ENCODE measurements around the gene IDH3B. TPM values are rescaled to one million over a fixed set of nuclear protein-coding genes. Genes with fewer than 3 reads are reported as not detected.

Gene IDH3B
- total and polyA plus RNA-seq, 2 donors (not counting 1 experiment from before 2014, with no cell fraction given), result 131 to 225 TPM

DNA sequence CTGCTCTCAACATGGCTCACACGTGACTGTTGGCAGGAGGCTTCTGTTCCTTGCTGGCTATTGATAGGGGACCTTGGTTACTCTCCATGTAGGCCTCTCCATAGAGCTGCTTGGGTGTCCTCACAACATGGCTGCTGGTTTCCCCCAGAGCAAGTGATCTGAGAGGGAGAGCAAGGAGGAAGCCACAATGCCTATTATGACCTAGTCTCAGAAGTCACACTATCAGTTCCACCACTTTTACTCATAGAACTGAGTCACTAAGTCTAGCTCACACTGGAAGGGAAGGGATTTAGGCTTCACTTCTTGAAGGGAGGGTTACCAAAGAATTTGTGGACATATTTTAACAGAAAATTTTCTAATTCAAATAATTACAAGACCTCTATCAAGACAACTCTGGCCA lies 20.3 kb downstream of the IDH3B start:
- POLR2A ChIA-PET, result no interaction called here
- H3K27me3 Mint-ChIP-seq, result no peaks in the 10 kb centered on the region
- 90% methylated on average over 1 of the region's 1 CpG for WGBS (ENCODE audit: insufficient coverage)
- Histone ChIP-seq H3K9ac (ENCODE audit: low read length) (no peak overlapping the region), H2AFZ (ENCODE audit: insufficient read depth, low read depth, low read length, poor library complexity, severe bottlenecking) (no peak overlapping the region), H3K27me3 (replicated peaks in 1 of 4; ENCODE audit: control extremely low read depth in 1 of 4, control insufficient read depth in 3 of 4, insufficient read depth in 4 of 4, low read length in 3 of 4) (no peaks in the 10 kb centered on the region), H3K27ac (ENCODE audit: low read length in 2 of 2) (no peak overlapping the region), H3K4me1 (ENCODE audit: control insufficient read depth in 2 of 2, insufficient read depth in 2 of 2, low read length in 2 of 2) (no peaks in the 10 kb centered on the region), H3K36me3 (replicated peaks in 1 of 2; ENCODE audit: control extremely low read depth in 1 of 2, control insufficient read depth in 1 of 2, extremely low read depth in 1 of 2, insufficient read depth in 2 of 2, low read length in 1 of 2) (no peaks in the 10 kb centered on the region), H3K9me3 (ENCODE audit: control extremely low read depth in 1 of 3, control insufficient read depth in 2 of 3, insufficient read depth in 1 of 3, low read length in 2 of 3) (peaks cover 0 to 2% (median 0%) of the 10 kb centered on the region in 3 donors), H4K20me1 (ENCODE audit: control insufficient read depth, insufficient read depth, low read length, poor library complexity, severe bottlenecking) (no peaks in the 10 kb centered on the region), H3K79me2 (ENCODE audit: control insufficient read depth, insufficient read depth, low read length) (peaks cover 3% of the 10 kb centered on the region), H3K4me3 (ENCODE audit: control extremely low read depth in 1 of 5, extremely low read depth in 1 of 5, insufficient read depth in 1 of 5, low read depth in 2 of 5, low read length in 4 of 5) (no peak overlapping the region), H3K4me2 (replicated peaks; ENCODE audit: low read depth, low read length, poor library complexity, severe bottlenecking) (no peak overlapping the region)
- H3K4me1 Mint-ChIP-seq, result no peaks in the 10 kb centered on the region
- TF ChIP-seq EZH2 (IDR thresholded peaks at IDR 0.05; ENCODE audit: borderline replicate concordance, insufficient read depth, low read depth, low read length, poor library complexity, severe bottlenecking), result no peak
- TF ChIP-seq, protein P1, sequence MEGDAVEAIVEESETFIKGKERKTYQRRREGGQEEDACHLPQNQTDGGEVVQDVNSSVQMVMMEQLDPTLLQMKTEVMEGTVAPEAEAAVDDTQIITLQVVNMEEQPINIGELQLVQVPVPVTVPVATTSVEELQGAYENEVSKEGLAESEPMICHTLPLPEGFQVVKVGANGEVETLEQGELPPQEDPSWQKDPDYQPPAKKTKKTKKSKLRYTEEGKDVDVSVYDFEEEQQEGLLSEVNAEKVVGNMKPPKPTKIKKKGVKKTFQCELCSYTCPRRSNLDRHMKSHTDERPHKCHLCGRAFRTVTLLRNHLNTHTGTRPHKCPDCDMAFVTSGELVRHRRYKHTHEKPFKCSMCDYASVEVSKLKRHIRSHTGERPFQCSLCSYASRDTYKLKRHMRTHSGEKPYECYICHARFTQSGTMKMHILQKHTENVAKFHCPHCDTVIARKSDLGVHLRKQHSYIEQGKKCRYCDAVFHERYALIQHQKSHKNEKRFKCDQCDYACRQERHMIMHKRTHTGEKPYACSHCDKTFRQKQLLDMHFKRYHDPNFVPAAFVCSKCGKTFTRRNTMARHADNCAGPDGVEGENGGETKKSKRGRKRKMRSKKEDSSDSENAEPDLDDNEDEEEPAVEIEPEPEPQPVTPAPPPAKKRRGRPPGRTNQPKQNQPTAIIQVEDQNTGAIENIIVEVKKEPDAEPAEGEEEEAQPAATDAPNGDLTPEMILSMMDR (IDR thresholded peaks at IDR 0.05), result no peak
- no peak overlapping the region for H3K27ac Mint-ChIP-seq
- CTCF ChIA-PET, result no interaction called here
- DNase-seq (no peak), ATAC-seq (ENCODE audit: low read depth) (no peak)
- no peaks in the 10 kb centered on the region for H3K9me3 Mint-ChIP-seq (ENCODE audit: insufficient read depth)
- intact Hi-C loops (cut with micrococcal nuclease), result no loop called here
- H3K4me3 Mint-ChIP-seq, result no peak overlapping the region

DNA sequence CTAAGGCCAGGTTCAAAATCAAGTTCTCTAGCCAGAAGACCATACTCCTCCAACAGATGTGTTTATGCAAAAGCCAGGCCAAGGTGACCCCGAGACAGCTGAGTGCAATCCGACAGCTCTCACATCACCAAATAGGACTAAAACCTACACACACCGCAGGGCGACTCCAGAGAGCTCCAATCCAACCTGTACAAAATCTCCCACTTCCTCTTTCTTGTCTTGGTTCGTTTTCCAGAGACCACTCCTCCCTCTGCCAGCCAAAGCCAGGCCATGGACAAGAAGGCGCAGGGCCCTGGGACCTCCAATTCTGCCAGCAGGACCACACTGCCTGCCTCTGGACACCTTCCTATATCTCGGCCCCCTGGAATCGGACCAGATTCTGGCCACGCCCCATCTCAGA lies 23.1 kb downstream of the IDH3B start:
- H3K4me3 ChIP-seq (ENCODE audit: control extremely low read depth in 1 of 5, extremely low read depth in 1 of 5, insufficient read depth in 1 of 5, low read depth in 2 of 5, low read length in 4 of 5), result no peak overlapping the region
- no peak overlapping the region for H3K27ac ChIP-seq (ENCODE audit: low read length in 2 of 2)
- no peaks in the 10 kb centered on the region for H3K27me3 ChIP-seq (replicated peaks in 1 of 4; ENCODE audit: control extremely low read depth in 1 of 4, control insufficient read depth in 3 of 4, insufficient read depth in 4 of 4, low read length in 3 of 4)
- Mint-ChIP-seq H3K4me1 (no peaks in the 10 kb centered on the region), H3K27ac (no peak overlapping the region), H3K4me3 (no peak overlapping the region), H3K9me3 (ENCODE audit: insufficient read depth) (no peaks in the 10 kb centered on the region), H3K27me3 (no peaks in the 10 kb centered on the region)
- no peaks in the 10 kb centered on the region for H4K20me1 ChIP-seq (ENCODE audit: control insufficient read depth, insufficient read depth, low read length, poor library complexity, severe bottlenecking)
- DNase-seq (no peak), ATAC-seq (ENCODE audit: low read depth) (no peak)
- ChIA-PET CTCF (interaction anchor here (1.5 kb wide), 1 partner anchor 433 kb away, joined by 4 read pairs; no protein-coding TSS in a partner anchor), POLR2A (no interaction called here)
- no peak overlapping the region for H2AFZ ChIP-seq (ENCODE audit: insufficient read depth, low read depth, low read length, poor library complexity, severe bottlenecking)
- H3K4me2 ChIP-seq (replicated peaks; ENCODE audit: low read depth, low read length, poor library complexity, severe bottlenecking), result no peak overlapping the region
- TF ChIP-seq EZH2 (IDR thresholded peaks at IDR 0.05; ENCODE audit: borderline replicate concordance, insufficient read depth, low read depth, low read length, poor library complexity, severe bottlenecking), result no peak
- TF ChIP-seq, protein P1 (IDR thresholded peaks at IDR 0.05), result no peak
- no peaks in the 10 kb centered on the region for H3K4me1 ChIP-seq (ENCODE audit: control insufficient read depth in 2 of 2, insufficient read depth in 2 of 2, low read length in 2 of 2)
- H3K79me2 ChIP-seq (ENCODE audit: control insufficient read depth, insufficient read depth, low read length), result no peaks in the 10 kb centered on the region
- H3K9me3 ChIP-seq (ENCODE audit: control extremely low read depth in 1 of 3, control insufficient read depth in 2 of 3, insufficient read depth in 1 of 3, low read length in 2 of 3), result peaks cover 0 to 2% (median 0%) of the 10 kb centered on the region in 3 donors
- intact Hi-C loops (cut with micrococcal nuclease), result no loop called here
- WGBS (ENCODE audit: insufficient coverage), result 92% methylated on average over 9 of the region's 9 CpGs
- no peak overlapping the region for H3K9ac ChIP-seq (ENCODE audit: low read length)
- H3K36me3 ChIP-seq (replicated peaks in 1 of 2; ENCODE audit: control extremely low read depth in 1 of 2, control insufficient read depth in 1 of 2, extremely low read depth in 1 of 2, insufficient read depth in 2 of 2, low read length in 1 of 2), result no peaks in the 10 kb centered on the region
